T-helper 22 cell (primary cell): Measurements from ENCODE around the gene COA8.

Experiments
- DNase-seq: peaks from one replicate; pipeline ENCODE4 v3.0.0-alpha.2; 2020; ENCODE audit warnings: low read depth

Gene COA8

DNA sequence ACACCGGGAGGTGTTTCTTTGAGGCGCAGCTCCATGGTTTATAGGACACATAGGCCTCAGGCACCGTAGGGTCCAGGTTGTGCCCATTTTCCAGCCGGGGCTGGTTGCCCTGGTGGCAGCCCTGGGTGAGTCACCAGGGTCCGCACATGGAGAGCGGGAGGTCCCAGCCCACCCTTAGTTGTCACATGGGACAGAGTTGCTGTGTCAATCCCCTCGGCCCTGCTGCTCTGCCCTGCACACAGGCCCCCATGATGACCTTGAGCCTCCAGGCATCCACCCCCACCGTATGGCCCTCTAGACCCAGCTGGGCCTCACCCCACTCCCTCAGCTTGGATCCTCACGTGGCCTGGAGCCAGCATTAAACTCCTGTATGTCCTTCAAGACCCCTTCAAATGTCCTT lies 26.1 kb upstream of the COA8 start:
- DNase-seq: no peak

DNA sequence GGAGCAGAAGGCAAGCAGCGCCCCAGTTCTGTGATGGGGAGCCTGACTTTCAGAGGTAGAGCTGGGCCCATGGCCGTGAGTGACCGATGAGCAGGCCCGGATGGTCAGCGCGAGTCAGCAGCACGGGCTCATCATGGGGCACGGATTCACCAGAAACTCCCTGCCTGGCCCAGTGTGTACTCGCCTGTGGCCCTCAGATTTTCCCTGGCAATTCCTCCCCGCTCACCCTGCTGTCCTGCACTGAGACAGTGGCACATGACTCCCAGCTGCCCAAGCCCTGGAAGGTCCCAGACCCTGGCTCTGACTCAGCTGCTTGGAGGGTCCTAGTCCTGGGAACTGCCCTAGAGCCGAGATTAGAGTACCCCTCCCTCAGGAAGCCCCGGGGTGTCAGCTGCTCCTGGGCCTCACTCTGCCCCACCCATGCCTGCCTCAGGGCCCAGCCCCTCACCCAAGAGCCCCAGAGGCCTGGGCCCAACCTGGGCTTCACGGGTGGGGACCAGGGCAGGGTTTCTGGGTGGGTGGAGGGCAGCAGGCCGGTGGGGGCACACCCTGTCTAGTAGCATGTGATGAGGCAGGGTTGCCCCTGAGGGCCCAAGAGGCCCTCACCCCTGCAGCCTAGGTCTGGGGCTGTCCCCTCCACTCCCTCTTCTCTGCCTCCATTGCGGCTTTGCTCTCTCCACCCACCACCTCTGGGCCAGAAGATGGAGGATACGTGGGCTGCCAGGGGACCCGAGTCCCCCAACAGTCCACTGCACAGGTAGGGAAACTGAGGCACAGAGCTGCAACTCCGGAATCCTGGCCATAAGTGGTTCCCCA lies 25.4 kb upstream of the COA8 start:
- DNase-seq: no peak

DNA sequence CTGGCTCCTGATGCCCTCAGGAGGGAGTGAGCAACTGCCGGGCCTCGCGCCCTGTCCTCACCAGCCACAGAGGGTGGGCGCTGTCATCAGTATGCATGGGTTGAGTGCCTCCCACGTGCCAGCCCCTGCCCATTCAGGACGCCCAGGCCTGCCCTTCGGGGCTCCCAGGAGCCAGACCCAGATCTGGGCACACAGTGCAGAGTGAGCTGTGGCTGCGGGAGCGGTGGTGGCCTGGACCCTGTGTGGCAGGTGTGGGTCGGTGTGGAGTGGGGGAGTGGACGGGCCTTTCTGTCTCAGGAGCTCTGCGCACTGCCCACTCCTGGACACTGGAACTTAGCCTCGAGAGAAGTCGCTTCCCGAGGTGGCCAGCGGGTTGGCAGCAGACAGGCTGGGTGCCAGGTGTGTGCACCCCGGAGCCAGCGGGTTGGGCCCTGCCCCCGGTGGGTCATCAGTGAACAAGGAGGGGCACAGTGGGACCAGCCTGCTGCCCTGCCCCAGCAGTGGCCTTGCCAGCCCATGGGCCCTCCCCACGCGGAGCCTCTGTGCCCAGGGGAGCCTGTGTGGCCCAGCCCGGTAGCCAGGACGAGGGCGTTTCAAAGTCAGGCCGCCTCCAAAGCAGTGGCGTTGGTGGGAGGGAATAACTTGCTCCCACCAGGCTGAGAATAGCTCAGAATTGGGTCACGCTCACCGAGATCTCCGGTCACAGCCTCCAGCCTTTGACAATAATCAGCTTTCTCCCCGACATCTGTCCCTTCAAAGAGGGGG lies 24.3 kb upstream of the COA8 start:
- DNase-seq: no peak

DNA sequence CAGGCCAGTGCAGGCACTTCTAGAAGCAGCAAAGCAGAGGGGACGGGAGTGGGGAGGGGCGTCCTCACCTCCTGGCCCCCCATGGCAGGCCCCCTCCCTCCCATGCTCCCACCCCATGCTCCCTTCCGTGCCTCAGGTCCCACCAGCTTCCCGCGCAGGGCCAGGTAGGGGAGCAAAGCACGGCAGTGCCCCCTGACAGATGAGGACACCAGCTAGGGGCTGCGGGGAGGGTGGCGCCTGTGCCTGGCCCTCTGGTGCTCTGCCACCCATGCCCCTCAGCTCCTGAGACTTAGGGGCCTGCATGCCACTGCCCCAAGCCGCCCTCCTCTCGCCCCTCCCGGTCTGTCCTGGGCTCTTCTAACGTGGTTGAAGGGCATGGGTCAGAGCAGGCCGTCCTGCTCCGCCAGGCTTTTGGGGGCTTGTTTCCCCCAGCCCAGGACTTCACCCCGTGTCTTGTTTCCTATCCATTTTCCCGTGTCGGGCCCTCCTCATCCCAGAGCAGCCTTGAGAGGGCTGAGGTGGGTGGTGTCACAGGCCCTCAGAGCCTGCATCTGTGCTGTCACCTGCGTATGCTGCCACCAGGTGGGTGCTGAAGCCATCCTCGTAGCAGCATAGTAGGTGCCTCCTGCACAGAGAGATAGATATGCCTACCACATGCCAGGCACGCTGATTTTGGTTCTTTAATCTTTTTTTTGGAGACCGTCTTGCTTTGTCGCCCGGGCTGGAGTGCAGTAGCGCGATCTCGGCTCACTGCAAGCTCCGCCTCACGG lies 23.5 kb upstream of the COA8 start:
- no peak for DNase-seq

DNA sequence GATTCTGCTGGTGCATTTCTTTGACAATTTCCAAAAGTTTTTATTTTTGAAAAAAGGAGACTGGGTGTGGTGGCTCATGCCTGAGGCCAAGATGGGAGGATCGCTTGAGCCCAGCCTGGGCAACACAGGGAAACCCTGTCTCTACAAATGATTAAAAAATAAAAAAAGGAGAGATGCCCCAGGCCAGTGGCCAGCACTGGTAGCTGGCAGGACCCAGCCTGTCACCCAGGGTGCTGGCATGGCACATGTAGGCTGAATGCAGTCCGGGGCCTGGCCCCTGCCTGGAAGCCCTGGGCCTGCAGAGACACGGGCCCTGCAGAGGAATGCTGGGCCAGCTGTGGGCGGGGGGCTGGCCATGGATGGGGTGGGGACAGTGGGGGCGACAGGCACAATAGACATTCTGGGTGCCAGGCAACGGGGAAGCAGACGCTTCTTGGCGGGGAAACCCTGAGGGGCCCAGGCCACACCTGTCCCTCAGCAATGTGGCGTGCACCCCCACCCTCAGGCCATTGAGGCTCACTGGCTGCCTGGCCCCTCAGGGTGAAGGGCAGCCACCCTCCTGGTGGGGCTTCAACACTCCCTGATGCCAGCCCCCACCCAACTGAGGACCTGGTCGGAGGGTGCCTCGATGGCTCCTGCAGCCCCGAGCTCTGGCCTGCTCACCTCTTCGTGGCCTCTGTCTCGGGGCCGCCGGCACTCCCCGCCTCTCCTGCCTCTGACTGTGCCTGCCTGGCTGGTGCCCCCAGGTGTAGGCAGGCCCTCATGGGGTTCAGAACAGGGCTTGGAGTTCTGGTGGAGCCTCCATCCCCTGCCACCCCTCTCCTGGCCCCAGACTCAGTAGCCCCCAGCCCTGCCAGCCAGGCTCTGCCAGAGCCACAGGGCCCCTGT lies 21.7 kb upstream of the COA8 start:
- no peak for DNase-seq

DNA sequence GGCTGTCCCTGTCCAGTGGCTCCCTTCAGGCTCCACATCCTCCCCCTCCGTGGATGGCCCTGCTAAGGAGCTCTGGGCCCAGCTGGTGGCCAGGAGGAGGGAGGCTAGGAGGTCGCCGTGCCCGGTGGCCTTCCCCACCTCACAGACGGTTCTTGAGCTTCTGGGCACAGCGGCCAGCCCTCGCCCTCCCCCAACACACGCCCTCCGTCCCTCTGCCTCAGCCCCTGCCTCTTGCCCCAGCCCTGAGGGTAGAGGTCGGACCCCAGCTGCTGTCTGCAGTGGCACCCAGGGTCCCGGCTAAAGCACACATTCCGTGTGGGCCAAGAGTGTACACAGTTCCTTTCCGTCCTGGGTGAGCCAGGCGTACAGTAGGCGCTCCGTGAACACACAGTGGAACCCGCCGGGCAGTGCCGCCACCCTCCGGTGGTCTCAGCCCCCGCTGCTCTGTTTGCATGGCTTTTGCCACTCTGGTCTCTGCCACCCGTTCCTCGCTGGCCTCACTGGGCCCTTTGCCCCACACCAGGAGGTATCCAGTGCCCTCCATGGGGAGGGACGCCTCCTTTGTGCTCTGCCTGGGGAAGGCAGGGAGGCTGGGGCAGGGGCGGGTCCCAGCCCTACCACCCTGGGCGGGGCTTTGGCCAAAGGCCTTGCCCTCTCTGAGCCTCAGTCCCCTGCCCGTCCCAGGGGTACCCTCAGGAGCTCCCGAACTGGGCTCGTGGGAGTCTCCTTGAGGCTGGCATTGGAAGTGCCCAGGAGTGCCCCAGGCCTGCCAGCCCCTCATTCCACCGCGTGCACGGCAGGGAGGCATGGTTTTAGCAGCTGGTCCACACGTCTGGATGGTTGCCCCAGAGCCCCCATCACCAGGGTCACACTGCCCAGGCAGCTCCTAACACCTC lies 20.8 kb upstream of the COA8 start:
- no peak for DNase-seq

DNA sequence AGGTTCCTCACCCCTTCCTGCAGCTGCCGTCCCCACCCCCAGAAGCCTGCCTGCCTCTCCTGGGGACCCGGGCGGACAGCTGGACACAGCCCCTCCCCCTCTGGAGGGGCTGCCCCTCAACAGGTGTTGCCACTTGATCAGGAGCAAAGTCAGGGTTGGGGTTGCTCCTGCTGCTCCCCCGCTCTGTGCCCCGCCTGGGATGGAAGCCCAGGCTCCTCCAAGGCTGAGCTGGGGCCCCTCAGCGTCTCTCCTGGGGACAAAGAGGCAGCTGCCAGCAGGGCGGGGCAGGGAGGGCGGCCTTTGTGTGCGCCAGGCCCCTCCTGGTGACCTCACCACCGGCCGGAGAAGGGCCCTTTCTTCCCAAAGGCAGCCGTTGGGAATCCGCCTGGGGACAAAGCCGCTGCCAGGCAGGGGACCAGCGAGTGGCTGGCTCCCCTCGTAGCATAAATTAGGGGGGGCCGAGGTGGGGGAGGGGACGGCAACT lies 20.1 kb upstream of the COA8 start:
- no peak for DNase-seq

DNA sequence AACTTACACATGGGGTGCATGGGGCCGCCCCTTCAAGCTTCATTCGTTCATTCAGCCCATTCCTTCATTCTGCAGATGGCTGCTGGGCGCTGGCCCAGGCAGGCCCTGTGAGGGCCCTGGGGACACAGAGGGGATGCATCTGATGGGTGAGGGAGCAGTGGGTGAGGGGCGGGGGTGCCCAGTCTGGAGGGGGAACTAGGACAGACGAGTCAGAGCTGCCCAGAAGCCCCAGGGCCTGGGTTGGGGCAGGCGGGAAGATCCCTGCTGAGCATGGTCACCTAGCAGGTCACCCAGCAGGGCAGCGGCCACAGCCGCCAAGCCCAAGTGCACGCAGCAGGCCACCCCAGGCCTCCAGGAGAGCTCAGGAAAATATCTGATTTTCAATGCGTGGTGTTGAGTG lies 19.6 kb upstream of the COA8 start:
- no peak for DNase-seq

DNA sequence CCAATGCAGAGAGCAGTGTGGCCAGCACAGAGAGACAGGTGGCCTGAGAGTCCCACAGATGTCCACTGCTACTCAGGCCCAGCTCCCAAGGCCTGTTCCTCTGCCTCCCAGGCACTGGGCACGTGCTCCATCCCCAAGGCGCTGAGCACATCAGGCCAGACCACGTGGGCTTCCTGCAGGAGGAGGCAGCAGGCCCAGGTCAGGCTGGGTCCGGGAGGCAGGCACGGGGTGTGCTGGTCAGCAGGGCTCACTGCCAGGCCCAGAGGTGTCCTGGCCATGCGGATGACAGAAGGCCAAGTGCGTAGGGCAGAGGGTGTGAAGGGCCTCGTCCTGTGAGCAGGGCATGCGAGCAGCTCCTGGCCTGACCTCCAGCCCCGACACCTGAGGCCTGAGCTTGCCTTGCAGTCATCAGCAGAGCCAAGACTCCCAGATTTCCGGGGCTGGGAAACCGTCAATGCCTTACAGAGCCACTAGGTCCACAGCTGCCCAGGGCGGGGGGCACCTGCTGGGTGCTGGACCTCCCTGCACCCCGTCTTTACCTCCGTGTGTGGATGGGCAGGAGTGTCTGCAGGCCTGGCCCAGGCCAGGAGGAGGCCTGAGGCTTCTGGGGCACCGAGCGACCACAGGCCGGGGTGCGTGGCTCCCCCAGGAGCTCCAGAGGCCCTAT lies 18.9 kb upstream of the COA8 start:
- DNase-seq: no peak

DNA sequence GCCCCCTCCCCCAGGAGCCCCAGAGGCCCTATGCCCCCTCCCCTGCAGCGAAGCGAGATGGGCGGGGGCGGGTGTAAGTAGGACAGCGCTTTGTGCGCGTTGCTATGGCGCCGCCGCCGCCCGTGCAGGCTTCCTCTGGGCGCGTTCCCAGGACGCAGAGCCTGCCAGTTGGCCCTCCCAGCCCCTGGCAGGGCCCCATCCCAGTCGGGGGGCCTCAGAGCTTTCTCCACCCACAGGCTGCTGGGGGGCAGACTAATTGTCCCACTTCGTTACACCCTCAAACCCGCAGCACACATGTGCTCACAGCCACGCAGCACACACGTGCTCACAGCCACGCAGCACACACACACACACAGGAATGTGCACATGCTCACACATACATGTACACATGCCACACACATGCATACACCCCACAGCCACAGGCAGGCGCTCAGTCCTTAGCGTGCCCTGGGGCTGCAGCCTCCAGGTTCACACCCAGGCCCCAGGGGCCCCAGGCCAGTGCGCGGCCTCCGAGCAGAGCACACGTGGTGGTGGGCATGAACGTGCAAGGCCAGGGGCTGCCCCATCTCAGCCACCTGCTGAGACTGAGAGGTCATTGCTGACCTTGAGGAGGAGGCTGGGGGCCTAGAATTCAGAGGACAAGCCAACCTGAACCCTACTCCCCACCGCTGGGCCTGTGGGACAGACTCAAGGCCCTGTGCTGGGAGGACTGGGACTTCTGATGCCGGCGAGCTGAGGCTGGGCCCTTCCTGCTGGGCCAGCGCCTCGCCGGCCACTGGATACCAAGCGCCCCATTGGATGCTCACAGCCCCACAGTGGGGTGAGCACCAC lies 18.2 kb upstream of the COA8 start:
- no peak for DNase-seq

DNA sequence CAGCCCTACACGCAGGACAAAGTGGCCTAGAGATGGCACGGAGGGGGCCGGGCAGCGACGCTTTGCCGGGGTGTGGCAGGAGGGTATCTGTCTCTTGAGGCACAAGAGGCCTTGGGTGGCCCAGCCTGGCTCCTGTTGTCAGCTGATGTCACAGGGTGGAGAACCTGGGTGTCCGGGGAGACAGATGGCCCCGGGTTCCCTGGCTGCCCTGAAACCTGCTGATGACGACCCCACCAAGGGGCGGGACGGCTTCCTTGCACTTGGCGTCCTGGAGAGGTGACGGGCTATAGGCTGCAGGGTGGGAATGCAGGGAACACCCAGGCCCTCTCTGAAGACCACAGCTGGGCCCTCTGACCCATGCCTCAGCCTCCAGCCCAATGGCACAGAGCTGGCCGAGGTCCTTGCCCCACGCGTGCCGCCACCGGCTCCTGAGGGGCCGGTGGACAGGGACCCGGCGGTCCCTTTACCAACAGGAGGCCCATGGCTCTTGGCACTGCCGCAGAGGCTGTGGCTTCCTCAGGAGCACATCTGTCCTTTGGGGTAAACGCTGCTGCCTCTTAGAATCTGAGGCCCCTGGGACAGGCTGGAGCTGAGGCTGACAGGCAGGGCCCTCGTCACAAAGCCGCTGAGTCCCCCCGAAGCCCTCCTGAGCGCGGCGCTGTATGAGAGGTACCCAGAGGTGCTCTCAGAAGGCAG lies 17.4 kb upstream of the COA8 start:
- DNase-seq: no peak

DNA sequence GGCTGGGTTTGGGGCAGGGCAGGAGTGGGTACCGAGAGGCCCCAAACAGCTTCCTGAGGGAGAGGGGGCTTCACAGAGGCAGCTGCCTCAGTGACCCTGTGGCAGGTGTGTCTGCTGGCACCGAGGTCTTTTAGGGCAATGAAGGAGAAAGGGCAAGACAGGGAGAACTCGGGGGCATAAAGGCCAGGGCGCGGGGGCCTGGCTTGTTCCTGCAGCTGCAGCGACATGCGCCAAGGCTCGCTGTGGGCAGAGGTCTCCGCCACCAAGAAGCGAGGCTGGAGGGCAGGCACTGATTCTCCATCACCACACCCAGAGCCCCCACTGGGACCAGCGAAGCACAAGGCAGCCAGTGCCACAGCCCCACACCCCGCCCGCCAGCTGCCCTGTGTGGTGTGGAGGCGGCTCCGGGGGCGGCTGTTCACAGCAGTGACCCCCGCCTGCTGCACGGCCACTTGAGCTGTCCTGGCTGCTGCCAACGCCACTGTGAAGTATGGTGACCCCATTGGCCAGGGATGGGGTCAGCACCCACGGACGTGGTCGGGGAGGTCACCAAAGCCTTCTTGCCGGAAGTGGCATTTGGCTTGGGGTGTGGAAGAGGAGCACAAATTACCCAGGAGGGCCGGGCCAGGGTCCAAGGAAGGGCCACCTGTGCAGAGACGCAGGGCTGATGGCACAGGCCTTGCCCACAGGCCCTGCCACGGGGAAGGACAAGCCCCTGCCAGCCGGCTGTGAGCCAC lies 16.7 kb upstream of the COA8 start:
- no peak for DNase-seq

DNA sequence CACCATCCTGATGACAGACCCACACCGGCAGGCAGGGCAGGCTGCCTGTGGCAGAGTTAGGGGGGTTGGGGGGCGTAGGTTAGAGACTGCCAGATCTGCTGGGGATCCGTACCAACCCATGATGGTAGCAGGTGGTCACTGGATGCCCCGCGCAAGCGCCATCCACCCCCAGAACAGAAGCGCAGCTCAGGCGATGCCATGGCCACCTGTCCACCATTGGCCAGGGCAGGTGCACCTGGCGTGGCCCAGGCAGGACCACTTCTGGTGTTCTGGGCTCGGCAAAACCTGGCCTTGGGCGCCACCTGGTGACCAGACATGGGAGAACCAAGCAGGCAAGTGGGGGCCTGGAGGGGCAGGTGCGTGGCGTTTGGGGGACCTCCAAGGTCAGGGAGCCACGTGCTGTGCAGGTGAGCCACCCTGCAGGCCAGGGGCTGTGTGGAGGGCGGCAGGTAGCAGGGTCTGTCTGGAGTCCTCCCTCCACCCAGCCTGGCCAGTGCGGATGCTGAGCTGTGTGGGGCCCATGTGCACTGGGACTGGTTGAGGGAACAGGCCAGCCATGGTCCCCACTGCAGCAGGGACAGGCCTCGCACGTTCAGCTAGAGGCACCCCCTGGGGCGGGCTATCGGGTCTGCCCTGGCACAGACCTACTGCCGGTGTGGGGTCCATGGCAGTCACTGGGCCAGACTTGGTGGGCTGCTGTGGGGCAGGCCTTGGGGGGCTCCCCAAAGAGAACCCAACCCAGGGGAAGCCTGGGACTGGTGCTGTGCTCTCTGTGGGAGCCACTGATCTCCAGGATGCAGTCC lies 15.9 kb upstream of the COA8 start:
- peak; percentile 58 for DNase-seq

DNA sequence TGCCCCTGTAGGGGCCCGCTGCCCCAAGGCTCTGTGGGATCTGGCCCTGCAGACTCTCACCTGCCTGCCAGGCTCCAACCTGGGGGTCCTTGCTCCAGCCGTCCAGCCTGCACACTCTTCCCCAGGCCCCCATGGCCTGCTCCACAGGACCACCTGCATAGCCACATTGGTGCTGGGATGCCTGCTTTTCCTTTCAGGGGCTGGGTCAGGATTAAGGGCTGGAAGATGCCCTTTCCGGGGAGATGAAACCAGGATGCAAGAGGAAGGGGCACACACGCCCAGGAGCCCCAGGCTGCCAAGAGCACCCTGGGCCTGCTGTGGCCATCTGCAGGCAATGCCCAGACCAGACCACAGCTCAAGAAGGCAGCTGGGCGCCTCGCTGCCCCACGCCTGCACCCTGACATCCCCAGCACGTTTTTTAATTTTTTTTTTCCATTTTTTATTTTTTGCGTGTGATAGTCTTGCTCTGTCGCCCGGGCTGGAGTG lies 15.3 kb upstream of the COA8 start:
- no peak for DNase-seq

DNA sequence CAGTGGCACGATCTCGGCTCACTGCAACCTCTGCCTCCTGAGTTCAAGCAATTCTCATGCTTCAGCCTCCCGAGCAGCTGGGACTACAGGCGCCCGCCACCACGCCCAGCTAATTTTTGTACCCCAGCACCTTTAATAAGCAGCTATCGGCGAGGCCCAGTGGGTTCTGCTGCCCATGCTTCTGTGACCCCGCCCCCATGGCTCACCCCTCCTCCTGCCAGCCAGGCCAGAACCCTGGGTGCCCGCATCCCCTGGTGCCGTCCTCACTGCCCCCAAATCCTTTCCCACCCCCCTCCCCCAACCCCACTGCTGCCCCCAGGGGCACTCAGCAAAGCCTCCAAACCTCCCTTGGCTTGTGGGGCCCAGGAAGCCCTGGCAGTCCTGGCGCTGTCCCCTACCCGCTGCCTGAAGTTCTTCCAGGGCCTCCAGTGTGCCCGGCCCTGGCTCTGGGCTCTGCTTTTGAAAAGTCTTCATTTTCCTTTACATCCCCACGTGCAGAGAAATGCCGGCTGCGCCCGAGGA lies 14.8 kb upstream of the COA8 start:
- DNase-seq: no peak
